ENCODE data around the gene G2E3.
A peak's percentile ranks its signal among the peaks of the same experiment; 100 is the strongest.

The G2E3 gene

GRCh38 chr14:30657606-30658163 is 98.7 kb downstream of the G2E3 start:
- DNase-seq: peak; percentile 5

GRCh38 chr14:30658645-30659044 is 99.7 kb downstream of the G2E3 start:
- no peak for DNase-seq

- DNase-seq: no peak
These were observed 110.6 kb downstream of the G2E3 start for GRCh38 chr14:30669594-30669993.
